ENCODE measurements around the gene LMBR1. TPM values are rescaled to one million over a fixed set of nuclear protein-coding genes. Genes with fewer than 3 reads are reported as not detected.
"Not testable (repeated sequence)": the region's sequence is repeated elsewhere in the genome, so short reads cannot be mapped to it uniquely, and the experiment has no call there.

Gene LMBR1
- polyA plus RNA-seq, 10 donors, result 28.0 to 46.0 (median 34.3) TPM

DNA sequence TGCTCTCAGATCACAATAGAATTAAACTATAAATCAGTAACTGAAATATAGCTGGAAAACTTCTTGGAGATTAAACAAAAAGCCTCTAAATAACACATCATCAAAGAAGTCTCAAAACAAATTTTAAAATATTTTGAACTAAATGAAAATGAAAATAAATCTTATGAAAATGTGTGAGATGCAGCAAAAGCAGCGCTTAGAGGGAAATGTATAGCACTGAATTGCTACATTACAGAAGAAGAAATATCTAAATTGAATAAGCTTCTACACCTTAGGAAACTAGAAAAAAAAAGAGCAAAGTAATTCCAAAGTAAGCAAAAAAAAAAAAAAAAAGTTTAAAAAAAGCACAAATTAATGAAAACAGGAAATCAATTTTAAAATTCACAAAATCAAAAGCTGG, 35.2 kb downstream of the LMBR1 start:
- no peak for DNase-seq

- no peak for DNase-seq
These were observed 38.3 kb downstream of the LMBR1 start for GRCh38 chr7:156854654-156855053.

GRCh38 chr7:156848979-156849378, 44.0 kb downstream of the LMBR1 start:
- no peak for DNase-seq

GRCh38 chr7:156845379-156846101, 47.4 kb downstream of the LMBR1 start:
- DNase-seq, result no peak

- DNase-seq, result not testable (repeated sequence)
These were observed 49.4 kb downstream of the LMBR1 start for GRCh38 chr7:156843582-156843981.

DNA sequence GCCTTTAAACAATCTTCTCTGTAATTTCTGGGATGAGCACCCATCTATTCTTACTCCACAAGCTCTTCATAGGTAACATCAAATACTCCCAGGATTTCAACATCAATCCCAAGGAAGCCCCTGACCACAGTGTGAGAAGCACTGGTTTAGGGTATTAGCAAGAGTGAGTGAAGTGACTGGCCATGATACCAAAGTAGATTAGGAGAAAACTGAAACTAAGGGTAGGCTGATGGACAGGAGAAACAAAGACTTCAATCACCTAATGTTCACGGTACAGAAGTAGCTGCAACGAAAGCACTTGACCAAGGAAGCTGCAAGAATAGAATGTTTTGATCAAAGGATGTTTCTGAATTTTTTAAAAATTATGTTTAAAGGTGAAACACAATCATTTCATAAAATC, 49.8 kb downstream of the LMBR1 start:
- no peak for DNase-seq

GRCh38 chr7:156842740-156843140, 50.2 kb downstream of the LMBR1 start:
- peak in 2 of 3 donors; percentile 11 to 20 for DNase-seq

- DNase-seq, result no peak
These were observed 50.7 kb downstream of the LMBR1 start for GRCh38 chr7:156842317-156842716.

DNA sequence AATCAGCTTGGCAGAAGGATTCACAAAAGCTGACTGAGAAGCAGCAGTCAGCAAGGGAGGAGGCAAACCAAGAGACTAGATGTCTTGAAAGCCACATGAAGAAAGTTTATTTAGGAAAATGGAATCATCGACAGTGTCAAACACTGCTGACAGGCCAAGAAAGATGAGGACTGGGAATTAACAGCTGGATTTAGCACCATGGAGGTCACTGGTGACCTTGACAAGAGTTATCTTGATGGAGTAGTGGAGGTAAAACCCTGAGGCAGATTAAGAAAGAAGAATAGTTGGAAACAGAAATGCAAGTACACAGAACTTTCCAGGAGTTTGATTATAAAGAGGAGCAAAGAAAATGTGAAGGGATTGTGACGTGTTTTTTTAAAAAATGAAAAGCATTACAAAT, 51.5 kb downstream of the LMBR1 start:
- no peak for DNase-seq

- no peak for DNase-seq
These were observed 52.8 kb downstream of the LMBR1 start for GRCh38 chr7:156840134-156840533.

- peak in 2 of 3 donors; percentile 8 to 38 for DNase-seq
These were observed 56.5 kb downstream of the LMBR1 start for GRCh38 chr7:156836443-156836842.

GRCh38 chr7:156834462-156834861, 58.5 kb downstream of the LMBR1 start:
- no peak for DNase-seq

GRCh38 chr7:156833312-156833711, 59.7 kb downstream of the LMBR1 start:
- DNase-seq, result no peak

- DNase-seq, result no peak
These were observed 60.6 kb downstream of the LMBR1 start for GRCh38 chr7:156832195-156832877.

DNA sequence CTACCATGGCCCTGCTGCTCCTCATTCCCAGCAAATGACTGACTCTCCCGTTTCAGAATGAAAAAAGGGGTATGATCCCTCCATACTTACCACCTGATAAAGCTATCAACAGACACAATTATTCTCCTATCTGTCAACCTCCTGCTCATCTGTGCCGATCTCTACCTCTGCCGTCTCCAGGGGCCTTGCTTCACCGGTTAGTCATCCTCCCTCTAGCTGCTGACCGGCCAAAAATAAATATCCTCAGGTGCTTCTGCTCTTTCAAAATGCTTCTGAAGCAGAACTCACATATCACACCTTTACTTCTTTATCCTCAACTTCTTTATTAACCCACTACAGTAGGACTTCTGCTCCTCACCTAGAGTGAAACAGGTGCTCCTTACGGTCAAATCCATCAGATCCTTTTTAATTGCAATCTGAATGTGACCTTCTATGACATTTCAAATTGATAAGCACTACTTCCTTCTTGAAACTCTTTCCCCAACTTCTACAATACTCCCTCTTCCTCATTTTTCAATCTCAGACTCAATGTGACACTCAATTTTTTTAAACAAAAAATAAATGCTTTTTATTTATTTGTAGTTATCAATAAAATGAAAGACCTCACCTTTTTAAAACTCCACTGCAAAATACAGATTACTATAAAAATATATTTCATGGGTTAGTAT, 63.2 kb downstream of the LMBR1 start:
- no peak for DNase-seq

DNA sequence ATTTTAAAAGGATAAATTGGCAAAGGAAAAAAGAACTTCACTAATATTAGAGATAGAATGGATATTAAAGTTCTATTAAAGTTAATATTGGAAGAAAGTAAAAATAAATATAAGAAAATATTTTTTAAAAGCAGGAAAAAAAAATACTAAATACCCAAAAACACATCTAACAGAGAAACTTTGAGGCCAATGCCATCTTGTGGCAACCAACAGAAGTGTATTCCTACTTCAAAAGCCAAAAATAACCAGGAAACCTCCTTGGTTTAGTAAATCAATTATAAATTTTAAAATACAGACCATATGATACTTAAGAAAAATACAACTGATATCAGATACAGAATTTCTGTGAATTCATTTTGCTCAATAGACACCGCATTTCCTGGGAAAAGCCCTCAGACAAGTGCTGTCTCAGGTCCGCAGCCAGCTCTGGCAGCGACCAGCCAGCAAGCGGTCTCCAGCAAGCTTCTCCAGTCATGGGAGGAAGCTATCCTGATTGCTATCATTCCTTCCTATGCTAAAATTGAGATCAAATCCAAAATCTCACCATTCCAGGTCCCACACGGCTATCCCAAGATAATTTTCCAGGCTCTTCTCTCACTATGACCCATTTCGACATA, 65.3 kb downstream of the LMBR1 start:
- no peak for DNase-seq

DNA sequence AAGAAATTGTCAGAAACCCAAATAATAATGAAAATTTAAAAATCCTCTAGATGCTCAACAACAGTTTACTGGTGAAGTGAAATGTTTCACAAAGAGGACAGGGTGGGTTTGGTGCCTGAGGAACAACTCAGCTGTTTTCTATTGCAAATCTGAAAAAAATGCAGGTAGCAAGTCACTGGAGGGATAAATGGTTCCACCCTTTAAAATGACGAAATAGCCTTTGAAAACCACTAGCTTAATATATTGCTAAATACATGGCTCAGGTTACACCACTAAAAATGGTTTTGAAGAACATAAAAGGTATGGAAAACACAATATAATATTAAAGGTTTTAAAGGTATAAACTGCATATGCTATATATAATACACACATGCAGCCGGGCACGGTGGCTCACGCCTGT, 69.5 kb downstream of the LMBR1 start:
- DNase-seq, result no peak

GRCh38 chr7:156820445-156821063, 72.4 kb downstream of the LMBR1 start:
- DNase-seq, result no peak

DNA sequence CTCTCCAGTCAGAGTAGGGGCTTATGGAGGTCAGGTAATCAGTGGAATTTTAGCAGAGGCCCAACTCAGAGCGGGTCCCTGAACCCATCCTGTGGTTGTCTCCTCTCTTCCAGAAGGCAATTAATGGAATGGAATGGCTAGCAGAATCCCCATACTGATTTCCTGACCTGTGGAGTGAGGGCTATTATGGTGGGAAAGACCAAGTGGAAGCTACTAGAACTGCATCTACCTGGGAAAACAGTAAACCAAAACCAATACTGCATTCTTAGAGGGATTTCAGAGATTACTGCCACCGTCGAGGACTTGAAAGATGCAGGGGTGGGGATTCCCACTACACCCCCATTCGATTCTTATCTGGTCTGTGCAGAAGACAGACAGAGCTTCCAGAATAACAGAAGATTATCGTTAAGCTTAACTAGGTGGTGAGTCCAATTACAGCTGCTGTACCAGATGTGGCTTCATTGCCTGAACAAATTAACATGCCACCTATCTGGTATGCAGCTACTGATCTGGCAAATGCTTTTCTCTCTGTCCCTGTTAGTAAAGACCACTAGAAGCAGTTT, 73.2 kb downstream of the LMBR1 start:
- no peak for DNase-seq

- DNase-seq, result no peak
These were observed 74.8 kb downstream of the LMBR1 start for GRCh38 chr7:156818133-156818532.

GRCh38 chr7:156816943-156817572, 75.9 kb downstream of the LMBR1 start:
- peak in 1 of 3 donors; percentile 17 for DNase-seq

All from muscle of back (tissue), 11 donors.